Activated CD8-positive, alpha-beta memory T cell treated with anti-CD3 and anti-CD28 coated beads for 36 hours (primary cell): Measurements from ENCODE around the gene MARK4. TPM values are rescaled to one million over a fixed set of nuclear protein-coding genes. Genes with fewer than 3 reads are reported as not detected.

Experiments used
- CTCF ChIA-PET: fragments of 350-600 bp; sonication (Branson Sonifier 250); formaldehyde crosslinking; loops from one replicate; lab custom pipeline; 2021; ENCODE audit warnings: antibody characterized with exemption; lab: Charles Lee
- POLR2A ChIA-PET: fragments of 350-600 bp; sonication (Branson Sonifier 250); formaldehyde crosslinking; loops from one replicate; lab custom pipeline; 2021; ENCODE audit warnings: antibody characterized with exemption; lab: Charles Lee
- total RNA-seq, 2 experiments: library from RNA; stranded (reverse); gene quantifications; one replicate each; pipeline ENCODE4 v1.2.3, GENCODE V29; 2021

The MARK4 gene
- total RNA-seq, 2 experiments from 2014 or later: 21.2 to 21.6 TPM

GRCh38 chr19:45348367-45349125, 97.5 kb downstream of the MARK4 start:
- ChIA-PET POLR2A (no interaction called here), CTCF (no interaction called here)

- POLR2A ChIA-PET: no interaction called here
- CTCF ChIA-PET: no interaction called here
Measured at GRCh38 chr19:45349126-45349415, 98.0 kb downstream of the MARK4 start.

DNA sequence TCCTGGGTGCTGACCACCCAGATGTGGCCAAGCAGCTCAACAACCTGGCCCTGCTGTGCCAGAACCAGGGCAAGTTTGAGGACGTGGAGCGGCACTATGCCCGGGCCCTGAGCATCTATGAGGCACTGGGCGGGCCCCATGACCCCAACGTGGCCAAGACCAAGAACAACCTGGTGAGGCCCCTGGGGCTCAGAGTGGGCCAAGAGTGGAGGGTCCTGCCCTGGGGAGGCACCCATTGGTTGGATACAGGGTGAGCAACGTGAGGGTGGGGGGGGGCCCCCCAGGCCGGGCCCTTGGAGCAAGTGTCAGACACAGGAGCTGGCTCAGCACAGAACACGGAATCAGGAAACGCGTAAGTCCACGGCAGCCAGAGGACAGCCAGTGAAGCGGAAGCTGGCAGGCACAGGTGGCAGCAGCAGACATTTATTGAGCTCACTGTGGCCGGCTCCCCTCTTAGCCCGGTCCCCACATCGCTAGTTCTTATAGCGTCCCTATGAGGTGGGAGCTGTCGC, 98.4 kb downstream of the MARK4 start:
- POLR2A ChIA-PET: no interaction called here
- CTCF ChIA-PET: no interaction called here

- ChIA-PET POLR2A (no interaction called here), CTCF (interaction anchor here (0.6 kb wide), 2 partner anchors 312 to 365 kb away, joined by 3 read pairs; no protein-coding TSS in a partner anchor)
Measured at GRCh38 chr19:45350477-45351058, 99.5 kb downstream of the MARK4 start.

DNA sequence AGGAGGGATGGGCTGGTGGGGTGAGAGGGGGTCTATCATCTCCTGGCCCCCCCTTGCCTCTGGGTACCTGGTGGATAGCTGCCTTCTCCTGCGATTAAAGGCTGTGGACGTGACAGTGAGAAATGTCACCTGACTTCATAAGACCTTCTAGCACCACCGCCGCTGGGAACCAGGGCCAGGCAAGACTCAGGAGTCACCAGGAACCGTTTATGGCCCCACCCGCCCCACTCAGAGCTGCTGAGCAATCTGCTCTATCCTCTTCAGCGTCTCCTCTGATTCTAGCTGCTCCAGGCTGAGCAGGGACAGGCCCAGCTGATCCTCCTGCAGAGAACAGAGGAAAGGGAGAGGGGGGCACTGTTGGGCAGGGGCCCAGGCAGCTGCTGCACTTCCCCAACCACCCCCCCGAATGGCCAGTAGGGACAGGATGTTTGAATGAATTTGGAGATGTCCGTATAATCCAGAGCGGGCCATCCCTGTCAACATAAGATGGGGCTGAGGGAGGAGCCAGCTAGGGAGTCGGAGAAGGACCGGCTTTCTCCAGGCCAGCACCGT, 100.4 kb downstream of the MARK4 start:
- ChIA-PET POLR2A (interaction anchor here (1.0 kb wide), 1 partner anchor 22 kb away, joined by 6 read pairs; no protein-coding TSS in a partner anchor), CTCF (interaction anchor here (0.6 to 1.8 kb wide), 2 partner anchors 12 to 311 kb away, joined by 3 to 7 read pairs; no protein-coding TSS in a partner anchor)

- CTCF ChIA-PET: interaction anchor here (1.8 kb wide), 1 partner anchor 13 kb away, joined by 7 read pairs; no protein-coding TSS in a partner anchor
- POLR2A ChIA-PET: interaction anchor here (1.0 kb wide), 1 partner anchor 23 kb away, joined by 6 read pairs; no protein-coding TSS in a partner anchor
Measured at GRCh38 chr19:45352062-45352461, 101.0 kb downstream of the MARK4 start.

- POLR2A ChIA-PET: no interaction called here
Measured at GRCh38 chr19:45352471-45352870, 101.4 kb downstream of the MARK4 start.

DNA sequence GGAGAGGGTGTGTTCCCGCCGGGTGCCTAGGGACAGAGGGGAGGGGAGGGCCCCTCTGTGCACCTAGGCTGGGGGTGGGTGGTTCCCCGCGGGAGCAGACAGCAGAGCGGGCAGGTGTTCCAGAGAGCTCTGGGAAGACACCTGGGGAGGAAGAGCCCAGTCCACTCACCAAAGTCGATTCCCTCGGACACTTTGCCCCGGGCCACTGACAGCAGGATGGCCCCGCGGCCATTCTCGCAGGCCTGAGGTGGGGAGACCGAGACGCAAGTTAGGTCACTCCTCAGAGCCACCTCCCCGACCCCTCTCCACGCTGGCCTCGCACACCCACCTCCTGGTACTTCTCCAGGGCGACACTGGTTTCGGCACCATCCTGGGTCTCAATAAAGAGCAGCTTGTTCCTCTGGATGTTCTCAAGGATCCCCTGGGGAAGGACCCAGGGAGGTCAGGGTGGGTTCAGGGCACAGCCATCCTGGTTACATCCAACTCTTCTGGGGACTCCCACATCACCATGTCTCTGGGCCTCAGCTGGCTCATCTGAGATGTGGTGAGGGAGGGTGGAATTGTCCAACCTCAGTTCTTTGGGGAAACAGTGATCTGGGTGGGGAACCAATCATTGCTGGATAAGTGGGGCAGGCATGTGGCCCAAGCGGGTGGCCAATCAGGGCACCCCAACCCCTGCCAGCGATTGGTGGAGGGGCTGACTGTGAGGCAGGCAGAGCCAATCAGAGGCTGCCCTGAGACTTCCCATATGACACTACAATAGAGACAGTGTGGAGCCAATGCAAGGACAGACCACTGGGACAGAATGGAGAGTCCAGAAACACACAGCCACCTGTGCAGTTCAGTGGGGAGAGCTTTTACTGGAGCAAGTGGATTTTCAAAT, 102.1 kb downstream of the MARK4 start:
- POLR2A ChIA-PET: no interaction called here
- CTCF ChIA-PET: interaction anchor here (1.8 kb wide), 1 partner anchor 14 kb away, joined by 7 read pairs; no protein-coding TSS in a partner anchor

More at GRCh38 chr19:45352471-45352870, 101.4 kb downstream of the MARK4 start:
- CTCF ChIA-PET: interaction anchor here (1.8 kb wide), 1 partner anchor 13 kb away, joined by 7 read pairs; no protein-coding TSS in a partner anchor

- CTCF ChIA-PET: no interaction called here
- POLR2A ChIA-PET: no interaction called here
Measured at GRCh38 chr19:45354241-45354842, 103.3 kb downstream of the MARK4 start.

Other genes with a start within 250 kb of the MARK4 start
- gene RELB, start 249.8 kb upstream of the MARK4 start, total RNA-seq: 10 to 100 TPM; 48.5 to 51.6 TPM
- gene CLASRP, start 212.2 kb upstream of the MARK4 start, total RNA-seq: 10 to 100 TPM; 78.1 to 80.5 TPM
- 1 to 10 TPM; 8.1 to 8.6 TPM for gene ZNF296, start 174.8 kb upstream of the MARK4 start, total RNA-seq
- gene GEMIN7, start 172.0 kb upstream of the MARK4 start, total RNA-seq: 10 to 100 TPM; 55.4 to 55.6 TPM
- gene PPP1R37, start 158.1 kb upstream of the MARK4 start, total RNA-seq: 10 to 100 TPM; 13.8 to 14.7 TPM
- under 1 TPM; 0.06 TPM for gene NKPD1, start 90.3 kb upstream of the MARK4 start, total RNA-seq
- 10 to 100 TPM; 20.7 to 21.4 TPM for gene TRAPPC6A, start 73.0 kb upstream of the MARK4 start, total RNA-seq
- gene BLOC1S3, start 72.5 kb upstream of the MARK4 start, total RNA-seq: 10 to 100 TPM; 11.9 to 14.3 TPM
- gene EXOC3L2, start 5.9 kb upstream of the MARK4 start, total RNA-seq: not detected
- not detected for gene CKM, start 71.6 kb downstream of the MARK4 start, total RNA-seq
- not detected for gene KLC3, start 89.5 kb downstream of the MARK4 start, total RNA-seq
- gene ERCC2, start 119.3 kb downstream of the MARK4 start, total RNA-seq: 10 to 100 TPM; 23.8 to 27.0 TPM
- 1 to 10 TPM; 3.4 to 3.9 TPM for gene PPP1R13L, start 153.8 kb downstream of the MARK4 start, total RNA-seq
- gene POLR1G, start 155.4 kb downstream of the MARK4 start, total RNA-seq: 10 to 100 TPM; 30.6 to 32.4 TPM
- 10 to 100 TPM; 68.0 to 71.9 TPM for gene ERCC1, start 172.6 kb downstream of the MARK4 start, total RNA-seq
- 1 to 10 TPM; 2.8 to 3.9 TPM for gene FOSB, start 216.7 kb downstream of the MARK4 start, total RNA-seq
- 1 to 10 TPM; 2.1 to 2.5 TPM for gene RTN2, start 245.8 kb downstream of the MARK4 start, total RNA-seq
- gene PPM1N, start 247.2 kb downstream of the MARK4 start, total RNA-seq: 1 to 10 TPM; 2.0 to 3.0 TPM